ENCODE data around the gene BCAS4.
"Not testable (repeated sequence)": the region's sequence is repeated elsewhere in the genome, so short reads cannot be mapped to it uniquely, and the experiment has no call there.

The BCAS4 gene

DNA sequence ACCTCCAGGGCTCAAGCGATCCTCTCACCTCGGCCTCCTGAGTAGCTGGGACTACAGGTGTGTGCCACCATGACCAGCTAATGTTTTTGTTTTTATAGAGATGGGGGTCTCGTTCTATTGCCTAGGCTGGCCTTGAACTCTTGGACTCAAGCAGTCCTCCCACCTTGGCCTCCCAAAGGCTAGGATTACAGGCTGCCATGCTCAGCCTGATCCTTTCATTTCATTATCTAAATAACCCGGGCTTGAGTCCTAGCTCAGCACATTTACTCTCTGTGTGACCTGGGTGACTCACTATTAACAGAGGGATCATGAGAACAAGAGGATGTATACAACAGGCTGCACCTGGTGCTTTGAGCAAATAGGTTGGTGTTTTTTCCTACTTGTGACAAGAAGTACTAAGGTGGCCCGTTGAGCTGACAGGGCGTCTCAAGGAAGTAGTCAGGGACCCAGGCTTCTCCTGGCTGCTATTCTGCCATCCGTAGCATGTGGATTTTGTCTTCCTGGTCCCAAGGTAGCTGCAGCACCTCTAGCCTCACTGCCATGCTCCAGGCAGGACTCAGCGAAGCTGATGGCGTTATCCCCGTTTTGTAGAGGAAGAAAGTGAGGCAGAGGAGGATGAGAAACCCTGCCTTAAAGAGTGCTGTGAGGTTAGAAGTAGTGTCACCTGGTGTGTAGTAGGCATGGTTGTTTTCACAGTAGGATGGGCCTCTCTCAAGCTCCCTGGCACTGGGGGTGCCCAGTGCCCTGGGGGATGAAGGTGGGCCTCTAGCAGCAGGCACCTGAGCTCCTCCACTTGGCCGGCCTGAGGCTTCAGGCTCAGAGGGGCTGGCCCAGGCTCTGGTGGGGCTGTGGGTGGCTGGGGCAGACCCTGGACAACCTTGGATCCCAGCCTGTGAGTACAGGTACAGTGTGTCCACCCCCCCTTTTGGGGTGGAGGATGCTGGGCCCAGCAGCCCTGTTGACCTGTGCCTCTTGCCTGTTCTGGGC, 73.9 kb downstream of the BCAS4 start:
- H3K36me3 Mint-ChIP-seq = no peaks in the 10 kb centered on the region

DNA sequence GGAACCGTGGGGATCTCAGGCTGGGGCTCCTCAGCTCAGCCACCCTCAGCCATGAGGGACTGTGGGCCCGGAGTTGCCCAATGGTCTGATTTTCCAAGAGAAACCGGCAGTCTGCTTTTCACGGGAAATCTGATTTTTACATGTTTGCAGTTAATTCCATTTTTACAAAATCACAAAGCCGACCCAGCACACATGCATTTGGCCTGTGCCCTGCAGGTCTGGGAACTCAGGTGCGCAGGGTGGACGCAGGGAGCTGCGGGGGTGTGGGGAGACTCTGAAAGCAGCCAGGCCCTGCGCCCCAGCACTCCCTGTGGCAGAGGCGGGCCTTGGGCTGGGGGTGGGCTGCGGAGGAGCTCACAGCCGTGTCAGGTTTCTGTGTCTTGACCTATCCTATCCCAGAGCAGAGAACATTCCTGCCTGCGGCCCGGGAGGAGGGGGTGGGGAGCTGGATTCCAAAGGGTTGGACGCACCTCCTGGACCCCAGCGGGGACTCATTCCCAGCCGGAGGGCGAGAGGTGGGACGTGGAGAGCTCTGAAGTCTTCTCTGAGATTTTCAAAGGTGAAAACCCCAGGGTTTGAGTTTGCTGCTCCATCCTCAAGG, 75.8 kb downstream of the BCAS4 start:
- Mint-ChIP-seq H3K27me3 (no peaks in the 10 kb centered on the region), H3K9me3 (no peaks in the 10 kb centered on the region), H3K4me3 (no peak overlapping the region), H3K4me1 (no peaks in the 10 kb centered on the region), H3K27ac (no peak overlapping the region), H3K36me3 (no peaks in the 10 kb centered on the region)
- CTCF ChIA-PET = interaction anchor here (1.3 kb wide), 1 partner anchor 76 kb away, joined by 4 read pairs; the partner anchor contains the start of gene BCAS4
- DNase-seq = no peak

More for the DNA sequence above, 73.9 kb downstream of the BCAS4 start:
- Mint-ChIP-seq H3K9me3 (no peaks in the 10 kb centered on the region), H3K4me3 (no peak overlapping the region), H3K27ac (no peak overlapping the region), H3K4me1 (no peaks in the 10 kb centered on the region), H3K27me3 (no peaks in the 10 kb centered on the region)
- CTCF ChIA-PET = interaction anchor here (0.8 kb wide), 1 partner anchor 113 kb away, joined by 3 read pairs; no protein-coding TSS in a partner anchor
- no peak for DNase-seq

DNA sequence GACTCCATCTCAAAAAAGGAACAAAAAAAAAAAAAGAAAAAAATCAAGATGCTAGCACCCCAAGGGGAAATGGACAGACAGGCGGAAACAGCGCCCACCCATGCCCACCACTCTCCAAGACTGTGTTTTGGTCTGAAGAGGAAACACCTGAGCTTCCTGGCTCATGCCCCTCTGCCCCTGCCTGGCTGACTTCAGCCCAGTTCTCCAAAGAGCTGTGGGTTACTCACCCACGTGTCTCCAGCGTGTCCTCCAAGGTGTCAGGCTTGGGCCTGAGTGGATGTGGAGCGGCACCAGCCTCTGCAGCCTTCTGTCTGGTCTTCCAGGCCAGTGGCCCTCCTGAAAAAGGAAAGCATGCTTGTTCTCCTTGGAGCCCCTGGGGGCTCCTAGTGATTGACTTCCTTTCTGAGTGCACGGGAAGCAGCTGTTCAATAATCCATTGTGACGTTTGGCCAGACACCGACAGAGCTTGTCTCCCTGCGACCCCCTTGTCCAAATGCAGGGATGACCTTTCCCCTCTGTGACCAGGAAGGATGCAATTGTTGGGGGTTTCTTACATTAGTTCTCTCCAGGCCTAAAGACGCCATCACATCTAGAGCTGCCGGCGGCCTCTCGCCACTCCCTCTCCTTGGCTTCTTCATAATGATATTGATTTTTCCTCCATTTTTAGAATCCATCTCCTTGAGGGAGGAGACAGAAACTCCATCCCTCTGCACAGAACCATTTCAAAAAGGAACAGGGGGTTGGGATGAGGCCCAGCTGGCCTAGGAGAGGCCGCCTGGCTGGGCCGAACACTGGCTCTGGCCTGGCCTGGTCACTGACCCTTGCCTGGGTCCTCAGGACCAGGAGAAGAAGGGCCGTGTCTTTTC, 77.9 kb downstream of the BCAS4 start:
- Mint-ChIP-seq H3K4me1 (no peaks in the 10 kb centered on the region), H3K27me3 (no peaks in the 10 kb centered on the region), H3K36me3 (no peaks in the 10 kb centered on the region), H3K9me3 (no peaks in the 10 kb centered on the region), H3K4me3 (no peak overlapping the region), H3K27ac (no peak overlapping the region)
- DNase-seq = no peak
- CTCF ChIA-PET = interaction anchor here (0.6 to 1.7 kb wide), 3 partner anchors 11 to 844 kb away, joined by 4 to 5 read pairs (median 4); no protein-coding TSS in a partner anchor

DNA sequence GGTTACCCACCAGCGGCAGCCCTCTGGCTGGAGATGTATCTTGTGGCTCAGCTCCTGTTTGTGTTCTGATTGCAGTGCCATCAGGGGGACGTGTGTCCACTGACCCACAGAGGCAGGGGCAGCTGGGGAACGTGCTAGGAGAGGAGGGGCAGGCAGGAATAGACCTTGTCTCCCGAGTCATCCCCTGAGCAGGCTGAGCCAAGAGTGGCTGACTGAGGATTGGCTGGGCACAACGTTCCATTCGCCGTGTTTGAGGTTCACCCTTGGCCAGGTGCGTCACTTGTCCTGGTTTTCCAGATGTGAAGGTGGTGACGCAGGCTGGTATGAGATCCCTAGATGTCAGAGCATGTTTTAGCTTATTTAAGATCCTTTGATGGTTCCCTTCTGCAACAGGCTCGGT, 78.7 kb downstream of the BCAS4 start:
- Mint-ChIP-seq H3K9me3 (no peaks in the 10 kb centered on the region), H3K27me3 (no peaks in the 10 kb centered on the region), H3K36me3 (no peaks in the 10 kb centered on the region), H3K4me3 (no peak overlapping the region), H3K4me1 (no peaks in the 10 kb centered on the region), H3K27ac (no peak overlapping the region)
- DNase-seq = no peak
- CTCF ChIA-PET = interaction anchor here (1.7 kb wide), 2 partner anchors 10 to 55 kb away, joined by 4 read pairs; no protein-coding TSS in a partner anchor

DNA sequence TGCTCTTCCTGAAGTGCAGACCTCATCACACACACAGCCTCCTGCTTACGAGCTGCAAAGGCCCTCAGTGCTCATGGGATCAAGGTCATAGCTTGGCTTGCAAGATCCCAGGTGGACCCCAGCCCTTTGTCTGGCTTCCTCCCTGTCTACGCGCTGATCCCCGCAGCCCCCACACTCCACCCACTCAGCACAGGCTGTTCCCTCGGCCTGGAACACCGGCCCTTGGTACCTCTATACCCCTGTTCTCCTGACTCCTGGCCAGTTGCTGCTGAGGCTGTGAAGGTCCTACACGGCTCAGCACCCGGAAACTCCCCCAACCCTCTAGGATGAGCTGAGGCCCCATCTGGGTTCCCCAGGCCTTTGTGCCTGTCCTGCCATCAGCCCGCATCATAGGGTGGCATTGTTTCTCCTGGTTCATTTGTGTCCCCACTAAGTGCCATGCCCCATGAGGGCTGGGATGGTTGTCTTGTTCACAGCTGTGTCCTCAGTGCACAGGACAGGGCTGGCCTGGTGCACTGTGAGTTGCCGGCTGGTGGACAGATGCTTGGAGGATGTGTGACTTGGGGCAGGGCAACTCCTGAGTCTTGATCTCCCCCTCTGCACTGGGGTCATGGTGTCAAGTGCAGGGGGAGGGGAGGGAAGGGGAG, 79.4 kb downstream of the BCAS4 start:
- H3K4me1 Mint-ChIP-seq = no peaks in the 10 kb centered on the region
- H3K4me3 Mint-ChIP-seq = no peak overlapping the region
- no peaks in the 10 kb centered on the region for H3K27me3 Mint-ChIP-seq
- DNase-seq = no peak
- no peaks in the 10 kb centered on the region for H3K36me3 Mint-ChIP-seq
- H3K27ac Mint-ChIP-seq = no peak overlapping the region
- CTCF ChIA-PET = interaction anchor here (1.7 kb wide), 1 partner anchor 54 kb away, joined by 4 read pairs; no protein-coding TSS in a partner anchor
- no peaks in the 10 kb centered on the region for H3K9me3 Mint-ChIP-seq

DNA sequence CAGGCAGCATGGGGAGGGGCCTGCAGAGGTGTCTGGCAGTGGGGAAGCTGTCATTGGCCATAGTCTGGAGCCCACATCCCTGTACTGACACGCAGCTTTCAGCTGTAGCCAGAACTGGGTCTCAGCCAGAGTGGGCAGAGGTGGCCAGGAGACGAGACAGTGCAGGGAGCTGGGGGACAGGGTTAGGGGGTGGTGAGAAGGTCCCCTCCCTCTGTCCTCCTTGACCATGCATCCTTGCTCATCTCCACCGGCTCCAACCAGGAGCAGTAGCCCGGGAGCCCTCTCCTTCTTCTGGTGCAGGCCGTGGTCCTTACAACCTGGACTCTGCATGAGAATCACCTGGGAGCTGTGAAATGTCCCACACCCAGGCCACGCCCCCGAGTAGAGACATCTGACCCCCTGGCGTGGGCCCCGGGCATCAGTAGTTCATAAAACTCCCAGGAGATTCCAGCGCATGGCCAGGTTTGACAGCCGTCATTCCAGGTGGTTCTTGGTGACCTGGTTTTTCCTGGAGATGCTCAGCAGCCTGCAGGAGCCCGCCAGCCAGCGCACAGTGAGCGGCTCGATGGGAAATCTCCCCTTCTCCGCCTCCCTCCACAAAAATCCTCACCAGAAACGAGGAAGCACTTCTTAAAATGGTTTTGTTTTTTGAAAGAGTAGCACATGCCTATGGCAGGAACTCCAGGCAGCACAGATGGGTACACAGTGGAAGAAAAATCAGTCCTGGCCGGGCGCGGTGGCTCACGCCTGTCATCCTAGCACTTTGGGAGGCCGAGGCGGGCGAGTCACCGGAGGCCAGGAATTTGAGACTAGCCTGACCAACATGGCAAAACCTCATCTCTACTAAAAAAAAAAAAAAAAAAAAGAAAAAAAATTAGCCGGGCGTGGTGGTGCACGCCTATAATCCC, 80.2 kb downstream of the BCAS4 start:
- no peaks in the 10 kb centered on the region for H3K4me1 Mint-ChIP-seq
- no peaks in the 10 kb centered on the region for H3K9me3 Mint-ChIP-seq
- H3K36me3 Mint-ChIP-seq = no peaks in the 10 kb centered on the region
- H3K27me3 Mint-ChIP-seq = no peaks in the 10 kb centered on the region
- no peak overlapping the region for H3K4me3 Mint-ChIP-seq
- CTCF ChIA-PET = interaction anchor here (0.6 kb wide), 1 partner anchor 40 kb away, joined by 3 read pairs; no protein-coding TSS in a partner anchor
- H3K27ac Mint-ChIP-seq = no peak overlapping the region
- DNase-seq = no peak

DNA sequence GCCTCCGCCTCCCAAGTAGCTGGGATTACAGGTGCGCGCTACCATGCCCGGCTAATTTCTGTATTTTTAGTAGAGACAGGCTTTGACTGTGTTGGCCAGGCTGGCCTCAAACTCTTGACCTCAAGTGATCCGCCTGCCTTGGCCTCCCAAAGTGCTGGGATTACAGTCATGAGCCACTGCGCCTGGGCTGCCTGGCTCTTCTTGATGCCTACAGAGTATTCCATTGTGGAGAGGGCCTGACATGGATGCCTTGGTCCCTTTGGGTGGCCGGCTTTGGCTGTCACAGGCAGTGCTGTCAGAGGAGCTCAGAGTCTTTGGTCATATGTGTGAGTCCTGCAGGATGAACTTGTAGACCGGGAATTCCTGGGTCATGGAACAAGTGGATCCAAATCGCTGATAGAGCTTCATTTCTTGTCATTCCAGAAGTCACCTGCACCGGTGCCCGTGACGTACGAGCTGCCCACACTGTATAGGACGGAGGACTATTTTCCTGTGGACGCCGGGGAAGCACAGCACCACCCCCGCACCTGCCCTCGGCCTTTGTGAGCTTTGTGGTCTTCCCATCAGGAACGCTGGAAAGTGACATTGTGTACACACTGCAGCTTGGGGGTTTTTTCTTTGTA, 81.3 kb downstream of the BCAS4 start:
- Mint-ChIP-seq H3K27me3 (no peaks in the 10 kb centered on the region), H3K4me3 (no peak overlapping the region), H3K4me1 (no peaks in the 10 kb centered on the region), H3K36me3 (no peaks in the 10 kb centered on the region), H3K27ac (no peak overlapping the region), H3K9me3 (no peaks in the 10 kb centered on the region)
- CTCF ChIA-PET = interaction anchor here (0.6 to 0.9 kb wide), 2 partner anchors 41 to 82 kb away, joined by 3 read pairs; no protein-coding TSS in a partner anchor
- DNase-seq = no peak

DNA sequence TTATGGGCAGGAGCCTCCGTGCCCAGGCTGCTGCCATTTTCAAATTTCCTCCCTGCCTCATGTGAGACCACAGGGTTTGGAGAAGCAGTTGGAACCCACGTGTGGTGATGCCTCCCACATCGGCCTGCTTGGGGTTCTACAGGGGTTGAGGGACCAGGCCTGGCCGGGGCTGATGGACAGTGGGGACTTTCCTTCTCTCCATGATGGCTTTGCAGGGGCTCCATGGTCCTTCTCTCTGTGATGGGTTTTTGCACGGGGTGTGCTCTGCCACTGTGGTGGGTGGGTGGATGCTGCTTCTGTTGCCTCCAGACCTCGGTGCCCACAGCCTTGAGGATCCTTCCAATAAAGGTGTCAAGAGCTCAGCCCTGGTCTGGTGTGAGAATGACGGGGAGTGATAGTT, 82.0 kb downstream of the BCAS4 start:
- Mint-ChIP-seq H3K4me1 (no peaks in the 10 kb centered on the region), H3K27me3 (no peaks in the 10 kb centered on the region), H3K4me3 (no peak overlapping the region), H3K36me3 (no peaks in the 10 kb centered on the region), H3K27ac (no peak overlapping the region), H3K9me3 (no peaks in the 10 kb centered on the region)
- no peak for DNase-seq
- CTCF ChIA-PET = interaction anchor here (0.6 to 0.9 kb wide), 2 partner anchors 82 to 1455 kb away, joined by 3 to 4 read pairs; no protein-coding TSS in a partner anchor

DNA sequence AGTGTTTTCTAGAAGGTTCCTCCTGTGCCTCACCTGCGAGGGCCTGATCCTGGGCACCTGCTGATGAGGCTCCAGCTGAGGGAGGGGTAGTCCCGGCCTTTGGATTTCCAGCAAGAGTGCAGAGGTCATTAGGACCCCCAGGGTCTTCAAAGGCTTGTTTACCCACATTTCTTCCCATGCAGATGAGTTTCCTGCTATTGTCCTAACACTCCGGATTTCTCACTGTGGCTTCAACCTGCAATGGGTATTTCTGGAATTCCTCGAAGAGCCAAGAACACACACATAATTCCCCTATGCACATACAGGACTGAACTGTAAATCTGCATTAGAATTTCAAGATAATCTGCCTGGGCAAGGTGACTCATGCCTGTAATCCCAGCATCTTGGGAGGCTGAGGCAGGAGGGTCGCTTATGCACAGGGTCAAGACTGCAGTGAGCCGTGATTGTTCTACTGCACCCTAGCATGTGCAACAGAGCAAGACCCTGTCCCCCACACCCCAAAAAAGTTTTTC, 82.4 kb downstream of the BCAS4 start:
- no peak for DNase-seq
- no peaks in the 10 kb centered on the region for H3K9me3 Mint-ChIP-seq
- H3K36me3 Mint-ChIP-seq = no peaks in the 10 kb centered on the region
- H3K27ac Mint-ChIP-seq = peak overlapping the region; percentile 42
- CTCF ChIA-PET = interaction anchor here (0.6 kb wide), 1 partner anchor 1455 kb away, joined by 4 read pairs; no protein-coding TSS in a partner anchor
- no peaks in the 10 kb centered on the region for H3K4me1 Mint-ChIP-seq
- H3K4me3 Mint-ChIP-seq = no peak overlapping the region
- H3K27me3 Mint-ChIP-seq = no peaks in the 10 kb centered on the region

DNA sequence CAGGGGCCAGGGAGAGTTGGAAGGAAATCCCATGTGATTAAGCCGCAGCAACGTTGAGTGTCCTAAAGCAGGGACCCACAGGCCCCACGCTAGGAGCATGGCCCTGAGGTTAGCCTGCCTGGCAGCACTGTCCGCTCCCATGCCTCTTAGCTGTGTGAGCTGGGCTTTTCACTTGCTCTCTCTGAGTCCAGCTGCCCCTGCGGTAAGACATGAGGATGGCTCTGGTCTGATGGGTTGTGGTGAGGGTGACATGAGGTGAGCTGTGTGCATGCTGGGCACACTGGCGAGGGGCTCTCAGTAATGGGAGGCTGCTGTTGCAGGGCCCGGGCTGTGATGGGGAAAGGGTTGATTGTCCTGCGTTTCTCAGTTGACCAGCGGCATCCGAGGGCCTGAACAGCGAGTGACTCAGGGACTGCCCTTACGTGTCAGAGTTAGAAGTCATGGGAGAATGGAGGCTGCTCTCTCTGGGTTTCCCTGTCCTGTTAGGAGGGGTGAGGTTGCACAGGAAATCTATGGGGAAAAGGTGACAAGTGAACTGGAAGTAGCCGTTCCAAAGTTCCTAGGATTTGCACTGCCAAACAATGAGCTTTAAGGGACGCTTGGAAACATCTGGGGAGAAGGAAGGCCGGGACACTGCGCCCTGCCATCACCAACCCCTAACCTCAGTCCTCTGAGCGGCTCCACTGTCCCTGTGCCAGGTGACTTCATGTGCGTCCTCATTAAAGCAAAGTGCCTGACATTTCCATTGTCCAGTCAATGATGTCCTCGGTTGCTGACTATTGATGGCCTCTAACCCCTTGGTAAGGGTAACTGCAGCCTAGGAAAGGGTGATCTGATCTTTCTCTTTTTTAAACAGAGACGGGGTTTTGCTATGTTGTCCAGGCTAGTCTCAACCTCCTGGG, 85.0 kb downstream of the BCAS4 start:
- no peak for DNase-seq
- Mint-ChIP-seq H3K4me3 (no peak overlapping the region), H3K9me3 (no peaks in the 10 kb centered on the region), H3K27me3 (no peaks in the 10 kb centered on the region), H3K27ac (no peak overlapping the region), H3K36me3 (peaks cover 3% of the 10 kb centered on the region), H3K4me1 (no peaks in the 10 kb centered on the region)
- CTCF ChIA-PET = no interaction called here

DNA sequence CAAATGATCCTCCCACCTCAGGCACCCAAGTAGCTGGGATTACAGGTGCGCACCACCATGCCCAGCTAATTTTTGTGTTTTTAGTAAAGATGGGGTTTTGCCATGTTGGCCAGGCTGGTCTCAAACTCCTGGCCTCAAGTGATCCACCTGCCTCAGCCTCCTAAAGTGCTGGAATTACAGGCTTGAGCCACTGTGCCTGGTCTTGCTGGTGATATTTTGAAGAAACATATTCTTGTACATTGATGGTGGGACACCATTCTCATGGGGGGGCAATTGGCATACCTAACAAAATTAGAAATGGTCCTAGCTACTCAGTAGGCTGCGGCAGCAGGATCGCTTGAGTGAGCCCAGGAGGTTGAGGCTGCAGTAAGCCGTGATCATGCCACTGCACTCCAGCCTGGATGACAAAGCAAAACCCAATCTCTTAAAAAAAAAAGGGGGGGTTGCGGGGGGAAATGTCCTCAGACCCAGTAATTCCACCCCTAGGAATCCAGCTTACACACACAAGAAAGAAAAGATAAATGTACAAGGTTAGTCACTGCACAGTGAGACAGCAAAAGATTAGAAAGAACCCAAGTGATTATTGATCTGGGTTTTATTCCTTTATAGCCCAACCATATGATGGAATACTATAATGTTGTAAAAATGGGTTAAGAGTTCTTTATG, 87.0 kb downstream of the BCAS4 start:
- H3K36me3 Mint-ChIP-seq, H3K4me1 Mint-ChIP-seq, DNase-seq, H3K27ac Mint-ChIP-seq, H3K27me3 Mint-ChIP-seq, H3K4me3 Mint-ChIP-seq, H3K9me3 Mint-ChIP-seq: not testable (repeated sequence)
- CTCF ChIA-PET = interaction anchor here (0.7 kb wide), 2 partner anchors 11 to 174 kb away, joined by 3 to 5 read pairs; no protein-coding TSS in a partner anchor

All from activated naive CD4-positive, alpha-beta T cell treated with anti-CD3 and anti-CD28 coated beads, Interleukin-2, amount 10 ng/mL, durations not matched to agents 7 days and 5 days (primary cell).